Cardiac ventricle fibroblast (primary cell): ENCODE measurements around the gene ZNF208. TPM values are rescaled to one million over a fixed set of nuclear protein-coding genes. Genes with fewer than 3 reads are reported as not detected.

ENCODE experiments used
- total RNA-seq: library from RNA; depleted of rRNA; stranded (reverse); fragments of >200 nt; gene quantifications from 2 replicates; pipeline ENCODE4 v1.2.3, GENCODE V29; 2015

Gene ZNF208
- 0.50 and 2.1 TPM in 2 replicates for total RNA-seq

DNA sequence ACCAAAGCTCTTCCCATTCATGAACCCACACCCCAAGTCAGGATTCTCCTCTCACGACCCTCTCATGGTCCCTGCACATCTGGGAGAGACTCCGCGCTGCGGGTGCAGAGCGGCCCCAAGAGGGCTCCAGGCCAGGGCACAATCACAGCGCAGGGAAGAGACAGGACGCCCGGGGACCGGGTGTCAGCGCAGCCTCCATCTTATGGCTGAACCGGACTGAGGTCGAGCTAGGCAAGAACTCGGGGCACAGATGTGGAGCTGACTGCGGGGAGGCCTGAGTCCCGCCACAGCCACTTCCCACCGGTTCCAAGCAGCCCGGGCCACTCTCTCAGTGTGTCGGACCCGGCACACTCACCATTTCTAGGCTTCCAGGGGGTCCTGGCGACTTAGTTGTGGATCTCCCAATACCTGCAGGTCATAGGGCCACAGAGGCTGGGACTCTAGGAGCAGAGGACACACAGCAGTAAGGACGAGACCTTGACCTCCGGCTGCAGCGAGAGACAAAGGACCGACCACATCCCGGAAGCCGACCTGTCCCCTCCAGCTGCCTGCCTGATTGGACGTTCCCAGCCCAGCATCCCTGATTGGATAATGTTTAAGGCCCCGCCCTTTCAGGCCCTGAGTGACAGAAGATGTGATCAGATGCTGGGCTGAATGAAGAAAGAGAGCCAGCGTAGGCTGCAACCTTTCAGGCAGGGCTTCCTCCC lies at the start of gene ZNF208:
ZNF208 (minus strand) TSS at position 507 of the 707 bp plus-strand sequence; CDS start at position 358, 149 bp downstream.

Other genes starting within 250 kb of the ZNF208 start
- gene ZNF100, start 243.4 kb downstream of the ZNF208 start, total RNA-seq = 2.4 and 3.1 TPM in 2 replicates
- 5.6 and 5.8 TPM in 2 replicates for gene ZNF43, start 174.8 kb downstream of the ZNF208 start, total RNA-seq
- gene ZNF257, start 41.5 kb upstream of the ZNF208 start, total RNA-seq = 1.2 and 1.9 TPM in 2 replicates
- gene ZNF676, start 186.0 kb upstream of the ZNF208 start, total RNA-seq = 0.12 and 1.1 TPM in 2 replicates